Amygdala (tissue), 56 donors: ENCODE results near the gene CNTN5.

Experiments
- DNase-seq, 56 donors: peaks; one replicate each; lab custom pipeline; 2025; lab: John Stamatoyannopoulos, UW

The CNTN5 gene

GRCh38 chr11:100354736-100355135 is 1334.0 kb downstream of the CNTN5 start:
- no peak for DNase-seq

DNA sequence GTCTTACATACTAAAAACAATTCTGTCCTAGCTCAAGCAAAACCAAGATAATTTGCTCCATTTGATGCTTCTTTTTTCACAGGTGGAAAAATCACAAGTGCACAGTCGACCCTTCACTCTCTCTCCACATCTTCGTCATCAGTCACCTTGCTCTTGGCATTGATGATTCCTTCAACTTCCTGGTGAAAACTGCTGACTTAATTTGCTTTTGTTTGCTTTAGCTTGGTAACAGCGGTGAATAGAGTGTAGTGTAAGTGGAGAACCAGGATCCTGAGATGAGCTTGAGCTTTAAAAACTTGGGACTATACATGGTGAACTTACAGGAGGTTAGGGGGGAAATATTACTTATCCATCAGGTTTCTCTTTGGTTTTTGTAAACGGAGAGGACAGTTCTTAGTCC is 1335.3 kb downstream of the CNTN5 start:
- no peak for DNase-seq

GRCh38 chr11:100359281-100359680 is 1338.5 kb downstream of the CNTN5 start:
- no peak for DNase-seq

GRCh38 chr11:100367892-100368291 is 1347.1 kb downstream of the CNTN5 start:
- DNase-seq = no peak

DNA sequence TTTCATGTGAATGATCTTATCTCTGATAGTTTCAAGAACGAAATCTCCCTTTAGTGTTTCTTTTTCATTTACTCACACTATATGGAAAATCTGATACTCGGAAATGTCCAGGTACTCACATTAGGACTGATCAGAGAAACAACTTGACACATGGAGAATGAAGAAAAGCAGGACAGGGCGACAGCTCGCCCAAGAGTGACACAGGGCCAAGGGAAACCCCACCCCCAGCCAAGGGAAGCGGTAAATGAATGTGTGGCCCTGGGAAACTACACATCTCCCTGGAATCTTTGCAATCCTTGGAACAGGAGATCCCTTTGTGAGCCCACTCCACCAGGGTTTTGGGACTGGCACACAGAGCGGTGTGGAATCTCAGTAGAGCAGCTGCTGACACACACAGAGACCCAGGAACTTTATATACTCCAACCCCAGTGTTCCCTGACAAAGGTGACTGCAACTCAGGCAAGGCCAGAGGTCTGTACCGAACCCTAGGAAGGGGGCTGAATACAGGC is 1362.7 kb downstream of the CNTN5 start:
- DNase-seq = no peak

GRCh38 chr11:100396266-100396665 is 1375.5 kb downstream of the CNTN5 start:
- no peak for DNase-seq

DNA sequence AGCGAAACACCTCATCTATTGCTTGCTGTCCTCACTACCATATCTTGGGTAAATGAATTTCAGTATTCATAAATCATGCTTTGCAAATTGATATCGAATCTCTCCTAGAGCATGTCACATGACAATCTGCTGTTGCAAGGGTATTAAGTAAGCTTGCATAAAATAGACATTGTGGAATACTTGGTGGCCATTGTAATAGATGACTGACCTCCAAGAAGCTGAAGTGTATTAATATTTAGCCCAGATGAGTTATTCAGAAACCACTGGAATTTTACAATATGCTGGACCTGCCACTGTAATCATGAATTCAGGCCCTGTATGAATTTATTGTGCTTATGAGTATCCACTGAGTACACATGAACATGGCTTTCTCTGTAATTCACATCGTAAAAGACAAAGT is 1376.7 kb downstream of the CNTN5 start:
- DNase-seq = no peak

- DNase-seq = no peak
These were observed 1383.1 kb downstream of the CNTN5 start for GRCh38 chr11:100403816-100404215.

GRCh38 chr11:100404907-100405306 is 1384.2 kb downstream of the CNTN5 start:
- no peak for DNase-seq
